Stimulated activated effector memory CD8-positive, alpha-beta T cell treated with anti-CD3 and anti-CD28 coated beads, Interleukin-12 subunit alpha, Interleukin-12 subunit beta, amount 100 ng/mL, for 72 hours (primary cell): ENCODE measurements around the gene MOB3B.

Experiments
- ATAC-seq: fragments of 150-1000 bp; cut with Tn5 transposase; 2 replicates; pipeline ENCODE4 v1.10.0; 2021
- DNase-seq, 2 donors: peaks; one replicate each; pipeline ENCODE4 v3.0.0; 2021 to 2022; ENCODE audit warnings: low spot score in 2 of 2
- H3K27ac Mint-ChIP-seq: one replicate; pipeline ENCODE4 v1.8.0; 2022; ENCODE audit warnings: mild to moderate bottlenecking, mixed read lengths
- H3K36me3 Mint-ChIP-seq: one replicate; pipeline ENCODE4 v1.8.0; 2022; ENCODE audit warnings: mild to moderate bottlenecking, mixed read lengths
- H3K4me1 Mint-ChIP-seq: one replicate; pipeline ENCODE4 v1.8.0; 2022; ENCODE audit warnings: mixed read lengths
- H3K4me3 Mint-ChIP-seq: one replicate; pipeline ENCODE4 v1.8.0; 2022; ENCODE audit warnings: mild to moderate bottlenecking, mixed read lengths
- H3K9me3 Mint-ChIP-seq: one replicate; pipeline ENCODE4 v1.8.0; 2022; ENCODE audit warnings: mixed read lengths

MOB3B gene

DNA sequence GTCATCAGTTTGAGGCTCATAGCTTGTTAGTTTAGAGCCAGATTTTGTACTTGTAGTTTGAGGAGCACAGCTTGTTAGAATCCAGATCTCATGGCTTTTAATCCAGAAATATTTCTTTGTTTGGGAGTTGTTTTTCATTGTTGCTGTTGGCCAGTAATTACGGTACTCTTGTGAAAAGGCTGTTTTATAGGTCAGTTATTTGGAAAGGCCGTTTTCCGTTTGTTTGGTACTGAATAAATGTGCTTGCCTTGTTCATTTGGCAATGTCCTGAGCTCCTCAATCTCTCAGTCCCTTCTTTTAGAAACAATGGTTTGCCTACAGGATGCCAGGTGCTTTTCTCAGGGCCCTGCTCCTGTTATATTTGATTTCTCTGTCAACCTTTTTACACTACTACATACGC lies 4.5 kb upstream of the MOB3B start:
- H3K9me3 Mint-ChIP-seq: no peaks in the 10 kb centered on the region
- H3K4me3 Mint-ChIP-seq: no peak overlapping the region
- H3K36me3 Mint-ChIP-seq: no peaks in the 10 kb centered on the region
- no peak for DNase-seq
- no peak for ATAC-seq
- H3K27ac Mint-ChIP-seq: no peak overlapping the region
- no peaks in the 10 kb centered on the region for H3K4me1 Mint-ChIP-seq

DNA sequence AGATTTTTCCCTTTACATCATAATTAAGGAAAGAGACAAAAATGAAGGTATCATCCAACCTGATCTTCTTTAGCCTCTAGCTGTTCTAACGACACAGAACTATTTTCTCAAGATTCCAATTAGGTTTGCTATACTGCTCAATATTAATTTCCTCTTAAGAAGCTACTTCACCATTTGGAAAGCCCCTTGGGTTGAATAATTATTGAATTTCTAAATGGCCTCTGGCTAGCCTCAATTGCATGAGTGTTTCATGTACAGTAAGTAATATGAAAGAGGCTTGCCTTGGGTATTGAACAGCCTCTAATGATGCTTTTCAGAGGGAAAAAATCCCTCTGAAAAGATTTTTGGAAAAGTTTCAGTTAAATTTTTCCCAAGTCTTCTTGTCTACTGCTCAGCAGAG lies 3.7 kb upstream of the MOB3B start:
- Mint-ChIP-seq H3K36me3 (no peaks in the 10 kb centered on the region), H3K4me1 (peaks cover 8% of the 10 kb centered on the region), H3K27ac (no peak overlapping the region), H3K4me3 (no peak overlapping the region), H3K9me3 (no peaks in the 10 kb centered on the region)
- no peak for ATAC-seq
- no peak for DNase-seq

DNA sequence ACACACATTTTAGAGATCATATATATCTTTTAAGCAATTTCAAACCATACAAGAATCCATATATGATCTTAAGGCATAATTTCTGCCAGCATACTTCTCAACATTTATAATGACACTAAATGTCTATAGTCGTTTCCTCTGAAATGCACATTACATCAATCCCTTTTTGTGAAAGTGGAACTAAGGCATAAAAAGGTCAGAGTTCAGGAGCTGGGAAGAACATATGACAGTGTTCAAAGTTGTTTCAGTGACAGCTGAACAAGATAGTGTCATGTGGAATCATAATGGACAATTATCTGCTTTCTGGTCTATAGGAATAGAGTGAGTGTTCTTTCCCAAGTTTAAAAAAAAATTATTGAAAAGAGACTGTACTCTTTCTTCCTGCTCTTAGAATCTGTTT lies 2.4 kb upstream of the MOB3B start:
- H3K4me3 Mint-ChIP-seq: no peak overlapping the region
- ATAC-seq: no peak

DNA sequence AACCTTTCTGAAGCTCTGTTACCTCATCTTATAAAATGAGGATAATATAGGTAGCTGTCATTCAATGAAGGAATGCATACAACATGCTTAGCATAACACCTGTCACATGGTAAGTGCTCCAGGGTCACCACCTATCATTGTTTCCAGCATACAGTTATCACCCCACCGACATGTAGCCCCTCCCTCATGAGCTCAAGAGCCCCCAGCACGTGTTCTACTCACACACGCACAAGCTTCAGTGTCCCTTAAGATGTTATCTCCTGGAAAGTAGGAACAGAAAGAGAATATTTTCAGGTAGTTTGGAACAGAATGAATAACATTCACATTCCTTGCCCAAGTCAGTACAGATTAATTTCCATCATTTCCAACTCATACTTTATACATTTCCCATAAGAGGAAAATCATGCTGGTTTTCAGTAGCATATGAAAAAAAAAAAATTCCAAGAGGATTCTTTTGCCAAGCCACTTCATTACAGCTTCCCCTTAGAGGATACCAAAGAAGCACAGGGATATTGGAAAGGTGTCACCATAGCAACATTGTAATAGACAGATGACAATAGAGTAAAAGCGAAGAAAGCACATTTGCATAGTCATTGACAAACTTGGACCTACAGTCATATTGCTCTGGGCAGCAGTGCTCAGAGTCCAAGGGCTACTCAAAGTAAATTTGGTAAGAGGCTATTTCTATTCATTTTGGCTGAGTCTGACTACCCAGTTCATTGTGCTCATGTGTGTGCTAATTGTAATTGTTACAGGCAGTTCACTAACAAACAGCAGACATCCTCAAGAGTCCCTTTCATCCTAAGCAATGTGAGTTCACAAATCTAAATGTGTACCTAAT lies 1.5 kb upstream of the MOB3B start:
- peaks cover 12% of the 10 kb centered on the region for H3K4me1 Mint-ChIP-seq
- DNase-seq (no peak), ATAC-seq (no peak)
- H3K9me3 Mint-ChIP-seq: no peaks in the 10 kb centered on the region
- H3K4me3 Mint-ChIP-seq: no peak overlapping the region
- no peak overlapping the region for H3K27ac Mint-ChIP-seq
- H3K36me3 Mint-ChIP-seq: no peaks in the 10 kb centered on the region

More for the DNA sequence above, 2.4 kb upstream of the MOB3B start:
- Mint-ChIP-seq H3K4me1 (peaks cover 12% of the 10 kb centered on the region), H3K36me3 (no peaks in the 10 kb centered on the region), H3K9me3 (no peaks in the 10 kb centered on the region), H3K27ac (no peak overlapping the region)
- no peak for DNase-seq

DNA sequence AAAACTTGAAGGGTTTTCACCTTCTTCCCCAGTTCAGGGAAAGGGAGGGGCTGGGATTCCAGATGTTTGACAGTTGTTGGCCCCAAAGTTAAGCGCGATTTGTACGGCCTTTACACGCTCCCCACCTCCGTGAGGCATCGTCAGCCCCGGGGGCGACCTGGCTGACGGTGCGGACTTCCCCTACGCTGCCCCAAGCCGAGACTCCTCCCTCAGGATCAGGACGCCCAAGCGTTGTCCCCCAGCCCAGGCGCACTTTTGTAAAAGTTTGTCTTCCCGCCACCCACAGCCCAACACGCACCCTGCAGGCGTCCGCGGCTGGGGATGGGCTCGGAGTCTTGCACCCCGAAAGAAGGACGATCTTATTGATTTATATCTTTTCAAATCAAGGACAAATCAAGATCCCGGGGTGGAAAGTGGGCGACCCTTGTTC lies 713 bp downstream of the MOB3B start:
- Mint-ChIP-seq H3K4me1 (peaks cover 17% of the 10 kb centered on the region), H3K9me3 (no peaks in the 10 kb centered on the region), H3K27ac (no peak overlapping the region), H3K4me3 (peak overlapping the region; percentile 82), H3K36me3 (no peaks in the 10 kb centered on the region)
- peak; percentile 81 for ATAC-seq
- peak; percentile 18 to 68 for DNase-seq

DNA sequence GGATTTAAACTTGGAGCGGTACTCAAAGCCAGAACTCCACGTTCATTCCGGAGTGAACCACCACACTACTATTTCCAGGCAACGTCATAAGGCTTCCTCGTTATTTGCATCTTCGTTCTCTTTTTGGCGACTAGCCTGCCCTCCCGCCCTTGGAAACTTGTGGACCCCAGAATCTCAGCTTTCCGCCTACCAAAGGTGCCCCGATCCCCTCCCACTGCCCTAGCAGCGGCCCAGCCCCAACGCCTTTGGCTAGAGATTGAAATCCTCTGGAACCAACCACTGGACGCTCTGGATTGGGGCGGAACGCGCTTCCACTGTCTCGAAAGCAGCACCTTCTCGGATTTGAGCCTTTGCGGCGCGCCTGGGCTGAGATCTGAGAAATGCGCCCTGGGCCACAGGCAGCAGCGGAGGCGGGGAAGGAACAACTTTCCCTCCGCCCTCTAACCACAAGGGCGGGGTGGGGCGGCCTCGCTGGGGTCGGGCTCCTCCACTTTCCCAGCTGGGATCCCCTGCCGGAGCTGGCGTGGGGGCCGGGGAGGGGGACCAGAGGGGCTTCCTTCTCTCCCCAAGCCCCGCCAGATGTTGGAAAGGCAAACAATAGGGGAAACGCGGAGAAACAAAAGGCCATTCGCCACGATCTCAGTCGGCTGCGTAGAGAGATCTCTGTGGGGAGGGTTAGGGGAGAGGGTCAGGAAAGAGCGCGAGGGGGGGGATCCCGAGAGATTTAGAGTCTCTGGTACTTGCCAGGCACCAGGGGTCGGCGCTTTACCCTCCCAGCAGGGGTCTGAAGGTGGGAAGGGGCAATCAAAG lies 1.3 kb downstream of the MOB3B start:
- peak; percentile 27 to 70 for DNase-seq
- Mint-ChIP-seq H3K9me3 (no peaks in the 10 kb centered on the region), H3K4me1 (peaks cover 17% of the 10 kb centered on the region), H3K27ac (peak overlapping the region; percentile 23), H3K36me3 (no peaks in the 10 kb centered on the region), H3K4me3 (peak overlapping the region; percentile 82)
- peak; percentile 57 for ATAC-seq

DNA sequence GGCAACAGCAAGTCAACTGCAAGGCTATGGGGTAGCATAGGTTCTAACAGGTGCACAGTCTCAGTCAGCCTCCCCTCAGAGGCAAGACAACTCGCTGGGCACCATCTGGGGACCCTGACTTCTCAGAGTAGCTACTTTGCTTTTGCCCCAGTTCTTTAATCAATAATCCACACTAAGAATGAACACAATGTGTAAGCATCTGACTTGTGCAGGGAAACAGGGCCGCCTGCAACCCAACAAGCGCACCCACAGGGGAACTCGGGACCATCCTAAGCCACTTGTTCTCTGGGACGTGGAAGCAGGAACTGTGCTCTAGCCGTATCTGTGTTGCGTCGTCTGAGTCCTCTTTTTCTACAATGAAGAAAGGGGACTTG lies 1.9 kb downstream of the MOB3B start:
- H3K4me1 Mint-ChIP-seq: peaks cover 17% of the 10 kb centered on the region
- peak overlapping the region; percentile 82 for H3K4me3 Mint-ChIP-seq
- ATAC-seq: no peak
- no peaks in the 10 kb centered on the region for H3K9me3 Mint-ChIP-seq
- H3K27ac Mint-ChIP-seq: no peak overlapping the region
- no peak for DNase-seq
- no peaks in the 10 kb centered on the region for H3K36me3 Mint-ChIP-seq

DNA sequence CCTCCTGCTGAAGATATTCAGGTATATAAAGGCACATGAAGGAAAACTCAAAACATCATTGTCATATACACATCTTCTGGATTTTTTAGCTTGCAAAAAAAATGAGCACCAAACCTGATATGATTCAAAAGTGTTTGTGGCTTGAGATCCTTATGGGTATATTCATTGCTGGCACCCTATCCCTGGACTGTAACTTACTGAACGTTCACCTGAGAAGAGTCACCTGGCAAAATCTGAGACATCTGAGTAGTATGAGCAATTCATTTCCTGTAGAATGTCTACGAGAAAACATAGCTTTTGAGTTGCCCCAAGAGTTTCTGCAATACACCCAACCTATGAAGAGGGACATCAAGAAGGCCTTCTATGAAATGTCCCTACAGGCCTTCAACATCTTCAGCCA lies 5.4 kb downstream of the MOB3B start, which contains the start of gene IFNK:
Gene IFNK (plus strand): TSS at position 55 of the 400 bp plus-strand sequence. CDS start 47 bp downstream, at position 102.
- no peak for DNase-seq
- no peak for ATAC-seq
- peaks cover 17% of the 10 kb centered on the region for H3K4me1 Mint-ChIP-seq
- no peaks in the 10 kb centered on the region for H3K36me3 Mint-ChIP-seq
- H3K27ac Mint-ChIP-seq: no peak within 1 kb of the TSS
- H3K4me3 Mint-ChIP-seq: no peak within 1 kb of the TSS
- H3K9me3 Mint-ChIP-seq: no peaks in the 10 kb centered on the region

DNA sequence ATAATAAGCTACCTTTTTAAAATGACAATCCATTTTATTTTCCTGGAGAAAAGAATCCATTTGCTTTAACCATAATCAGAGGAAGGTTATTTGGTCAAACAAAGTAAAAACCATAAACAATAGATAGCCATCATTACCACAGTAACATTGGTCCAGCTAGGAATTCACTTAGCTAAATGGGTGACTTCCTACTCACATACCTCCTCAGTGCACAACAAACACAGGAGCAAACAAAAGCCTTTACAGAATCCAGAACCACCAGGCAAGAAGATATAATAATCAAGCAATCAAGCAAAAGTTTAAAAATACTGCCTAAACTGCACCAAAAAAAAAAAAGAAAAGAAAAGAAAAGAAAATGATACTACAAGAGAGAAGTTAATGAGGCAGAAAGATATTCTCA lies 6.5 kb downstream of the MOB3B start:
- H3K9me3 Mint-ChIP-seq: no peaks in the 10 kb centered on the region
- no peak overlapping the region for H3K4me3 Mint-ChIP-seq
- no peak for DNase-seq
- no peaks in the 10 kb centered on the region for H3K36me3 Mint-ChIP-seq
- ATAC-seq: no peak
- peaks cover 7% of the 10 kb centered on the region for H3K4me1 Mint-ChIP-seq
- H3K27ac Mint-ChIP-seq: no peak overlapping the region

DNA sequence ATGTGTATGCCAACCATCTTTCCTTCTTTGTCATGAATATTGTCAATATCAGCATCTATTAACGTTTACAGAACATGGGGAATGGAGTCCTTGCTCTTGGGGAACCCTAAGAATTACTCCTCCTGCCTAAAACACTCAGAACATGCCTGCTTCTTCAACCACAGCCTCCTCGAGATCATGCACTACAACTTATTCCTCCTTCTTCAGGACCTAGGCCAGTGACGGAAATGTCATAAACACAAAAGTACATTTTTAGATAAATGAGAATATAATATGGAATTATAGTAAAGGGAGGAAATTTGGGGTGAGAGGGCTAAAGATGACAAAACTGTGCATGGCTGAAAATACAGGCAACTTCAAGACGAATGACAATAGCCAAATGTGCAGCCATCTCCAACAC lies 8.6 kb downstream of the MOB3B start:
- Mint-ChIP-seq H3K4me1 (peaks cover 4% of the 10 kb centered on the region), H3K4me3 (no peak overlapping the region), H3K36me3 (no peaks in the 10 kb centered on the region), H3K27ac (no peak overlapping the region), H3K9me3 (no peaks in the 10 kb centered on the region)
- ATAC-seq: no peak
- no peak for DNase-seq

DNA sequence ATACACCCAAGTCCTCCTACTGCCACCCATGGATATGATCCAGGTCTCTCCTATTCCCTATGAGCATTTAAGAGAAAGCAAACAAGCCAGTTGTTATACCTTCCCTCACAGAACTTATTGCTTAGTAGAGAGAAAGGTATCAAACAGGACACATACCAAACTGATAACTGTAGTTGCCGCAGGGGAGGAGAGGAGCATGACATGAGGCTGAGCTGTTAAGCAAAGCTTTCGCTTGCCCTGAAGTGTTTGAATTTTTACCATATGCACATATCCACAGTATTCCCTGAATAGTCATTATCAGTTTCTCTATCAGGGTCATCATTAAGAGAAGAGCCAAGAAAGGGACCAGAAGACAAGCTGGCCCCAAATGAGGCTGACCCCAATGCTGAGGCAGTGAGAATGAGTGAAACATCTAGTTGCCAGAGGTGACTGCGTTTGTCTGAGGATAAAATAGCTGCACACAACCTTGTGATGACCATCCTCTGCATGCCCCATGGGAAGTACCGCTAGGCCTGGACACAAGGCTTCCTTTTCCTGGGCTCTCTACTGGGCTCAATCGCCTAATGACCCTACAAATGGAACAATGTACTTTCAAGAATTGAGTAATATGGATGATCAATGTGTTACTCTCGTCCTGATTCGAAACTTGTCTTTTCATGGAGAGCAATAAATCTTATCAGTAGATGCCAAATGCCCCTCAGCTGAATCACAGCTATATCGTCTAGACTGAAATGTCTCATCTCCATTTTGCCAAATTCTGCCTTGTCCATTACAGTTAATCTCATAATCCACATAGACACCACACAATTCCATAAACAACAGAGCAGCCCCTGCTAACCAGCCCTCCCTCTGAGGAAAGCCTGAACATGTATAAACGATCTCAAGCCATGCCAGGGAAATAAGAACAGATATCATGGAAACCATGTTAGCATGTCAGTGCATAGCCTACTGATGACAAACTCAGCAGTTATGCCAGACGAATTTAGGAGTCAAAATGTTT lies 9.8 kb downstream of the MOB3B start:
- H3K4me3 Mint-ChIP-seq: no peak overlapping the region

DNA sequence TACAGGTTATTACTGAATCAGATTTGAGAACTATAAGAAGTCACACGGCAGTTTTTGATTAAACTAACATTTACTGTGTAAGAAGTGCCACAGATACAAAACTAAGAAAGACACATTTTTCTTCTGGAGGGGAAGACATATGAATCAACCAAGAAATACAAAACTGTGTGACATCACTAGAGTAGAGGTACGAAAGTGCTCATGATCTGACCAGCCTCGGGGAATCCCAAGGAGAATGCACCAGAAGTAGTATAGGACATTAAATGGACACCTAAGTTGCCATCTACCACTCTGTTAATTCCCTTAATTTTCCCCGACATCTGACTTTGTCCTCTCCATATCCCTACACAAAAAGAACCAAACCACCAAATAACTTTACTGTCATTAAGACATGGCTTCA lies 10.8 kb downstream of the MOB3B start:
- no peaks in the 10 kb centered on the region for H3K36me3 Mint-ChIP-seq

More for the DNA sequence above, 9.8 kb downstream of the MOB3B start:
- H3K27ac Mint-ChIP-seq: no peak overlapping the region
- H3K4me1 Mint-ChIP-seq: peaks cover 4% of the 10 kb centered on the region
- H3K36me3 Mint-ChIP-seq: no peaks in the 10 kb centered on the region
- DNase-seq (no peak), ATAC-seq (no peak)
- H3K9me3 Mint-ChIP-seq: no peaks in the 10 kb centered on the region

DNA sequence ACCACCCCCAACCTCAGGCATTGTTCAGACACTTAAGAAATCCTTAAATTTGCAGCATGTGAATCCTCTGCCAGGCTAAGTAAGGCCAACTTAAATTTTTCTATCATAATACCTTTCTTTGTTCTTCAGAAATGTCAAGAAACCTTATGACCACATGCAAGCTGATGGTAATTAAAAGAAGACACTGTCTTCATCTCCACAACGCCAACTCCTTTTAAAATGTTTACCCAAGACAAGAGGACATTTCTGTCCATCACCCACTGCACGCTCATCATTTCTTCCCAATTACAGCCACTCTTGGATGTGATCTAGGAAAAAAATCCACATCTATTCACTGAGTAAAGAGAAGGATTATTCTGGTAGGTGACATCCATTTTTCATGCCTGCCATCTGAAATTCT lies 11.6 kb downstream of the MOB3B start:
- no peaks in the 10 kb centered on the region for H3K4me1 Mint-ChIP-seq
- H3K9me3 Mint-ChIP-seq: no peaks in the 10 kb centered on the region

More for the DNA sequence above, 10.8 kb downstream of the MOB3B start:
- Mint-ChIP-seq H3K27ac (no peak overlapping the region), H3K4me1 (no peaks in the 10 kb centered on the region), H3K4me3 (no peak overlapping the region), H3K9me3 (no peaks in the 10 kb centered on the region)
- DNase-seq: no peak
- no peak for ATAC-seq

DNA sequence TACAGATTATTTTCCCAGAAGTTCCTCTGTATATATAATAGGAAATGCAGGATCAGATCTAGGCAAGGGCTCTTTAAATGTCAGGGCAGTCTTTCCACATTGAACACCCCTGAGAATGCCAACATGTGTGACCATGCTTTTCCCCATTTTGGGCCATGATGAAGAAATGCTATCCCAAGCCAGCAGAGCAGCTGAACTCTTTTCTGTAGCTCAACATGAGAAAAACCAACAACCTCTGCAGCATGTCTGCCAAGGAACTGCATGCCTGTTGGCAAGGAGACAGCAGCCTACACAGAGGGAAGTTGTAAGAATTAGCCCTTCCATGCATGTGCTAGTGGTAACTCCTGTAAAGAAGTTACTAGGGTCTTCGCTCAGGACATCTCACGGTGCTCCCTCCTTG lies 15.1 kb downstream of the MOB3B start:
- ATAC-seq: no peak
- no peak for DNase-seq
- H3K9me3 Mint-ChIP-seq: no peaks in the 10 kb centered on the region
- no peaks in the 10 kb centered on the region for H3K4me1 Mint-ChIP-seq
- H3K27ac Mint-ChIP-seq: no peak overlapping the region
- no peaks in the 10 kb centered on the region for H3K36me3 Mint-ChIP-seq
- H3K4me3 Mint-ChIP-seq: no peak overlapping the region

More for the DNA sequence above, 11.6 kb downstream of the MOB3B start:
- Mint-ChIP-seq H3K4me3 (no peak overlapping the region), H3K27ac (no peak overlapping the region), H3K36me3 (no peaks in the 10 kb centered on the region)
- DNase-seq: no peak
- ATAC-seq: no peak

DNA sequence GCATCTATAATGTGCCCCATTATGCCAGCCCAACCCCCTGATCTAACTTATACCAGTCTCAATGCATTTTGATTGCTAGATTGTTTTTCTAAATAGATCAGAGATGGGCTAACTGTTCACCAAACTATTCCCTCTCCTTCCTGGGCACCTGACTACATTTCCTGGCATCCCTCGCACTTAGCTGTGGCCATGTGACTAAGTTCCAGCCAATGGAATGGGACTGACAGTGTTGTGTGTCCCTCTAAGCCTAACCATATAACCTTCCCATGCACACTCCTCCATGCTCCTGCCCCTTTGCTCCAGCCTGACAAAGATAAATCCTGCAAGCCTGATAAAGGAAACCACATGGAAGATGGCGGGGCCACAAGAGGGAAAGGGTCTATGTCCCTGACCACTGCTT lies 17.8 kb downstream of the MOB3B start:
- DNase-seq: no peak
- H3K27ac Mint-ChIP-seq: no peak overlapping the region
- H3K9me3 Mint-ChIP-seq: no peaks in the 10 kb centered on the region

More for the DNA sequence above, 17.8 kb downstream of the MOB3B start:
- Mint-ChIP-seq H3K4me3 (no peak overlapping the region), H3K4me1 (no peaks in the 10 kb centered on the region), H3K36me3 (no peaks in the 10 kb centered on the region)
- no peak for ATAC-seq
